IMR-90 (cell line): ENCODE measurements around the gene SSX2IP. TPM values are rescaled to one million over a fixed set of nuclear protein-coding genes. Genes with fewer than 3 reads are reported as not detected.

Experiments
- ATAC-seq: fragments of 200-7000 bp; cut with Tn5 transposase; 2 replicates; pipeline ENCODE4 v1.9.1; 2020; ENCODE audit warnings: low read depth, mild to moderate bottlenecking, moderate library complexity
- BruUV-seq: library from RNA; stranded (reverse); fragments of 400-500 nt; replicated peaks from 2 replicates; lab custom pipeline; 2021; lab: Mats Ljungman, UMichigan
- CTCF ChIA-PET: fragments of 300-600 bp; formaldehyde crosslinking; extraction: SDS; loops from one replicate; lab custom pipeline; 2021; ENCODE audit warnings: antibody characterized with exemption; lab: Yijun Ruan, JAX
- POLR2A ChIA-PET: fragments of 300-600 bp; sonication (Branson Sonifier 250); formaldehyde crosslinking; loops from one replicate; lab custom pipeline; 2022; ENCODE audit warnings: antibody characterized with exemption; ENCODE audit not compliant: unreplicated experiment; lab: Charles Lee
- DNase-seq: peaks from one replicate; pipeline ENCODE4 v3.0.0; 2013
- H2AFZ ChIP-seq: replicated peaks from 2 replicates; pipeline ENCODE3; 2013; ENCODE audit warnings: low read length, mild to moderate bottlenecking; ENCODE audit not compliant: poor library complexity
- H2AK5ac ChIP-seq: 2 replicates; pipeline ENCODE4 v1.6.1; 2013; ENCODE audit warnings: low read depth, low read length, inconsistent platforms
- H2AK9ac ChIP-seq: replicated peaks from 2 replicates; pipeline ENCODE3; 2013; ENCODE audit warnings: mild to moderate bottlenecking, low read depth, low read length, moderate library complexity; ENCODE audit not compliant: poor library complexity
- H2BK120ac ChIP-seq: 2 replicates; pipeline ENCODE4 v1.6.1; 2013; ENCODE audit warnings: low read depth, low read length, inconsistent platforms
- H2BK15ac ChIP-seq: 3 replicates; pipeline ENCODE4 v1.6.1; 2013; ENCODE audit warnings: low read depth, low read length, inconsistent platforms
- H2BK20ac ChIP-seq: 2 replicates; pipeline ENCODE4 v1.6.1; 2013; ENCODE audit warnings: low read depth, mild to moderate bottlenecking, inconsistent platforms, low read length, moderate library complexity
- H2BK5ac ChIP-seq: 2 replicates; pipeline ENCODE4 v1.6.1; 2013; ENCODE audit warnings: mild to moderate bottlenecking, low read depth, low read length, inconsistent platforms; ENCODE audit not compliant: poor library complexity, severe bottlenecking
- H3K14ac ChIP-seq: replicated peaks from 2 replicates; pipeline ENCODE4 v1.6.1; 2013; ENCODE audit warnings: low read depth, low read length, inconsistent platforms
- H3K18ac ChIP-seq: 2 replicates; pipeline ENCODE4 v1.6.1; 2013; ENCODE audit warnings: low read depth, low read length, control low read depth
- H3K23ac ChIP-seq: 2 replicates; pipeline ENCODE4 v1.6.1; 2013; ENCODE audit warnings: low read depth, low read length, inconsistent platforms
- H3K27ac ChIP-seq: 2 replicates; pipeline ENCODE4 v1.5.1; 2013; ENCODE audit warnings: mild to moderate bottlenecking, control low read depth, low read length; ENCODE audit not compliant: insufficient read depth
- H3K27me3 ChIP-seq: 2 replicates; pipeline ENCODE4 v1.6.1; 2013; ENCODE audit warnings: low read length; ENCODE audit not compliant: control insufficient read depth, insufficient read depth
- H3K36me3 ChIP-seq: 2 replicates; pipeline ENCODE4 v1.6.1; 2013; ENCODE audit warnings: low read length, mixed read lengths; ENCODE audit not compliant: control insufficient read depth, insufficient read depth
- H3K4ac ChIP-seq: 2 replicates; pipeline ENCODE4 v1.6.1; 2013; ENCODE audit warnings: low read depth, low read length, inconsistent platforms
- H3K4me1 ChIP-seq: 2 replicates; pipeline ENCODE4 v1.6.1; 2013; ENCODE audit warnings: low read length, mixed read lengths; ENCODE audit not compliant: control insufficient read depth, insufficient read depth
- H3K4me2 ChIP-seq: 2 replicates; pipeline ENCODE4 v1.6.1; 2013; ENCODE audit warnings: low read depth, mild to moderate bottlenecking, control low read depth, low read length, moderate library complexity
- H3K4me3 ChIP-seq: 2 replicates; pipeline ENCODE4 v1.5.1; 2013; ENCODE audit warnings: low read depth, mild to moderate bottlenecking, control low read depth, low read length, moderate library complexity; ENCODE audit not compliant: insufficient read depth
- H3K56ac ChIP-seq: 2 replicates; pipeline ENCODE4 v1.6.1; 2013; ENCODE audit warnings: low read length, inconsistent platforms; ENCODE audit not compliant: insufficient read depth; ENCODE audit errors: extremely low read depth
- H3K79me1 ChIP-seq, 2 experiments: 2 replicates each; pipeline ENCODE4 v1.6.1; 2013; ENCODE audit warnings: low read length in 2 of 2, inconsistent platforms in 1 of 2, low read depth in 1 of 2
- H3K9ac ChIP-seq: 2 replicates; pipeline ENCODE4 v1.6.1; 2013; ENCODE audit warnings: low read depth, low read length, control low read depth
- H3K9me1 ChIP-seq: 2 replicates; pipeline ENCODE4 v1.6.1; 2013; ENCODE audit warnings: low read length, inconsistent platforms; ENCODE audit not compliant: insufficient read depth
- H3K9me3 ChIP-seq: 2 replicates; pipeline ENCODE4 v1.6.1; 2013; ENCODE audit warnings: low read length; ENCODE audit not compliant: control insufficient read depth, insufficient read depth
- H4K20me1 ChIP-seq: 2 replicates; pipeline ENCODE4 v1.6.1; 2013; ENCODE audit warnings: low read length, inconsistent platforms; ENCODE audit not compliant: insufficient read depth
- H4K5ac ChIP-seq: 2 replicates; pipeline ENCODE4 v1.6.1; 2013; ENCODE audit warnings: mild to moderate bottlenecking, low read depth, low read length, control low read depth
- H4K8ac ChIP-seq, 2 experiments: 2 replicates each; pipeline ENCODE4 v1.6.1; 2013; ENCODE audit warnings: low read depth in 2 of 2, low read length in 2 of 2, control low read depth in 1 of 2, inconsistent platforms in 1 of 2
- H4K91ac ChIP-seq: 2 replicates; pipeline ENCODE4 v1.6.1; 2013; ENCODE audit warnings: low read depth, low read length, inconsistent platforms; ENCODE audit not compliant: insufficient read depth
- BHLHE40 ChIP-seq: fragments of 150-350 bp; IDR thresholded peaks from 2 replicates; pipeline ENCODE4 v1.6.1; 2016; ENCODE audit warnings: mild to moderate bottlenecking, low read depth, low read length
- CEBPB ChIP-seq: IDR thresholded peaks from 2 replicates; pipeline ENCODE4 v1.6.1; 2012; ENCODE audit warnings: low read depth, low read length, improper control_type of control experiment
- CTCF ChIP-seq: conservative IDR thresholded peaks from 2 replicates; pipeline ENCODE4 v1.5.1; 2012; ENCODE audit warnings: mild to moderate bottlenecking, low read depth, low read length, improper control_type of control experiment
- FOS ChIP-seq: fragments of 150-350 bp; IDR thresholded peaks from 2 replicates; pipeline ENCODE4 v1.6.1; 2016; ENCODE audit warnings: low read depth, low read length
- MAFK ChIP-seq: IDR thresholded peaks from 2 replicates; pipeline ENCODE4 v1.6.1; 2012; ENCODE audit warnings: low read depth, low read length, improper control_type of control experiment
- MAZ ChIP-seq: IDR thresholded peaks from 2 replicates; pipeline ENCODE4 v1.6.1; 2012; ENCODE audit warnings: low read depth, mild to moderate bottlenecking, low read length, improper control_type of control experiment, moderate library complexity, borderline replicate concordance
- MXI1 ChIP-seq: IDR thresholded peaks from 2 replicates; pipeline ENCODE4 v1.6.1; 2012; ENCODE audit warnings: low read depth, mild to moderate bottlenecking, low read length, moderate library complexity, borderline replicate concordance
- NFE2L2 ChIP-seq: fragments of 150-350 bp; IDR thresholded peaks from 2 replicates; pipeline ENCODE4 v1.6.1; 2016; ENCODE audit warnings: low read depth, mild to moderate bottlenecking, low read length
- POLR2A ChIP-seq: IDR thresholded peaks from 2 replicates; pipeline ENCODE4 v1.6.1; 2012; ENCODE audit warnings: mild to moderate bottlenecking, low read depth, low read length
- RAD21 ChIP-seq: IDR thresholded peaks from 2 replicates; pipeline ENCODE4 v1.6.1; 2012; ENCODE audit warnings: low read length, improper control_type of control experiment
- RCOR1 ChIP-seq: IDR thresholded peaks from 2 replicates; pipeline ENCODE4 v1.6.1; 2012; ENCODE audit warnings: mild to moderate bottlenecking, low read length, improper control_type of control experiment; ENCODE audit not compliant: insufficient replicate concordance
- RFX5 ChIP-seq: IDR thresholded peaks from 2 replicates; pipeline ENCODE4 v1.8.0; 2012; ENCODE audit warnings: low read depth, mild to moderate bottlenecking, low read length, moderate library complexity
- SMC3 ChIP-seq: fragments of 150-350 bp; IDR thresholded peaks from 2 replicates; pipeline ENCODE4 v1.6.1; 2016; ENCODE audit warnings: low read depth, mild to moderate bottlenecking, antibody characterized with exemption, low read length, moderate library complexity
- WGBS, 2 experiments: methylation state at CpG; one replicate each; pipeline versions ENCODE4 v1.1.5 to v1.1.7; 2013; ENCODE audit warnings: missing lambda C conversion rate in 2 of 2; ENCODE audit not compliant: insufficient read length in 1 of 2; ENCODE audit errors: extremely low coverage in 2 of 2; 5-methylcytosine and 5-hydroxymethylcytosine counted together
- dilution Hi-C: fragments of 300-500 bp; cut with HindIII; formaldehyde crosslinking; loops from one replicate; pipeline ENCODE4 v1.14.3; 2018; ENCODE audit warnings: low sequenced_read_pairs; ENCODE audit not compliant: unreplicated experiment
- in situ Hi-C: fragments of 300-500 bp; cut with MboI; formaldehyde crosslinking; loops from 3 replicates; pipeline ENCODE4 v1.14.3; 2019; ENCODE audit warnings: low sequenced_read_pairs, inconsistent platforms, mixed read lengths
- intact Hi-C: fragments of 100-400 bp; cut with micrococcal nuclease; formaldehyde crosslinking; loops from 2 replicates; pipeline ENCODE4 v1.10.0; 2022
- polyA plus RNA-seq, 3 experiments: library from polyadenylated mRNA; depleted of rRNA; stranded (reverse); fragments of >200 nt; gene quantifications; 2 replicates each; pipeline ENCODE4 v1.2.3, GENCODE V29; 2012; ENCODE audit warnings: low replicate concordance in 1 of 3
- total RNA-seq: library from RNA; depleted of rRNA; stranded (reverse); fragments of >200 nt; gene quantifications from 2 replicates; pipeline ENCODE4 v1.2.3, GENCODE V29; 2012
- TF ChIP-seq, protein P1 (sequence below): fragments of 150-350 bp; IDR thresholded peaks from 2 replicates; pipeline ENCODE4 v1.6.1; 2017; ENCODE audit warnings: mild to moderate bottlenecking, antibody characterized with exemption, low read length, low read depth

The SSX2IP gene
- total and polyA plus RNA-seq, 2 of the 4 experiments (the other 2 are of a cell fraction): 7.7 to 13.4 TPM

DNA sequence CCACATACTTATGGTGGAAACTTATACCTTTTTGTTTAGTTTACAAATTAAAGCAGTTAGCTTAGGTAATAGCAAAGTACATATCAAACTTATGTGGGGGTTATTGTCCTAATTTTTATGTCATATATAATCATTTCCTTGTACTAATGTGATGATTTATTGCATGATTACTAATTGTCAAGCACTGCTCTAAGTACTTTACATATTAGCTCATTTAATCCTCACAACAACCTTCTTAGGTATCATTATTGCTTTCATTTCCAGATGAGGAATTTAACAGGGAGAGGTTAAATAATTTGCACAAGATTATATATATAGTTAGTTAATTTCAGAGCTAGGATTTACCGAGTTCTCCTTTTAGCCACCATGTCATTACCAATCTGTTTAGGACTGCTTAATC lies 11.9 kb upstream of the SSX2IP start:
- H3K4me2 ChIP-seq: no peak overlapping the region
- ChIA-PET POLR2A (no interaction called here), CTCF (interaction anchor here (1.2 kb wide), 1 partner anchor 10 kb away, joined by 5 read pairs; no protein-coding TSS in a partner anchor)
- WGBS, 2 experiments: no CpG with 5 or more reads among the region's 1 CpG
- dilution Hi-C loops (no loop called here), intact Hi-C loops (no loop called here), in situ Hi-C loops (no loop called here)
- TF ChIP-seq MXI1 (no peak), CTCF (no peak), BHLHE40 (no peak), MAZ (no peak), SMC3 (no peak), RCOR1 (no peak), FOS (no peak), NFE2L2 (no peak), RFX5 (no peak), POLR2A (no peak), CEBPB (no peak), MAFK (no peak), RAD21 (no peak)
- TF ChIP-seq, protein P1, sequence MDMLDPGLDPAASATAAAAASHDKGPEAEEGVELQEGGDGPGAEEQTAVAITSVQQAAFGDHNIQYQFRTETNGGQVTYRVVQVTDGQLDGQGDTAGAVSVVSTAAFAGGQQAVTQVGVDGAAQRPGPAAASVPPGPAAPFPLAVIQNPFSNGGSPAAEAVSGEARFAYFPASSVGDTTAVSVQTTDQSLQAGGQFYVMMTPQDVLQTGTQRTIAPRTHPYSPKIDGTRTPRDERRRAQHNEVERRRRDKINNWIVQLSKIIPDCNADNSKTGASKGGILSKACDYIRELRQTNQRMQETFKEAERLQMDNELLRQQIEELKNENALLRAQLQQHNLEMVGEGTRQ: no peak
- ATAC-seq (no peak), DNase-seq (no peak)
- no peaks in the 10 kb centered on the region for H4K20me1 ChIP-seq
- H3K27me3 ChIP-seq: no peaks in the 10 kb centered on the region
- H3K23ac ChIP-seq: no peak overlapping the region
- no peak overlapping the region for H3K4ac ChIP-seq
- H4K8ac ChIP-seq: no peak overlapping the region
- no peak overlapping the region for H4K91ac ChIP-seq
- H3K14ac ChIP-seq: no peak overlapping the region
- H3K9me3 ChIP-seq: no peaks in the 10 kb centered on the region
- peaks cover 8% of the 10 kb centered on the region for H3K9me1 ChIP-seq
- H2BK5ac ChIP-seq: no peak overlapping the region
- H3K18ac ChIP-seq: no peak overlapping the region
- no peak overlapping the region for H2BK20ac ChIP-seq
- H2BK15ac ChIP-seq: no peak overlapping the region
- H2BK120ac ChIP-seq: no peak overlapping the region
- H2AK9ac ChIP-seq: no peak overlapping the region
- no peak overlapping the region for H2AK5ac ChIP-seq
- no TSS peak for BruUV-seq
- peaks cover 12% of the 10 kb centered on the region for H3K4me1 ChIP-seq
- H3K27ac ChIP-seq: no peak overlapping the region
- no peak overlapping the region for H4K5ac ChIP-seq
- no peak overlapping the region for H3K56ac ChIP-seq
- H3K79me1 ChIP-seq: no peaks in the 10 kb centered on the region
- no peak overlapping the region for H3K9ac ChIP-seq
- no peaks in the 10 kb centered on the region for H3K36me3 ChIP-seq
- H2AFZ ChIP-seq: no peak overlapping the region
- no peak overlapping the region for H3K4me3 ChIP-seq
